Urinary bladder (tissue), 4 donors: ENCODE data around the gene GBP5. TPM values are rescaled to one million over a fixed set of nuclear protein-coding genes. Genes with fewer than 3 reads are reported as not detected.
"Not testable (repeated sequence)": the region's sequence is repeated elsewhere in the genome, so short reads cannot be mapped to it uniquely, and the experiment has no call there.

Experiments used
- DNase-seq: peaks from one replicate; pipeline ENCODE4 v3.0.0-alpha.2; 2015; ENCODE audit errors: extremely low spot score
- H3K27ac ChIP-seq: one replicate; pipeline ENCODE4 v1.5.1; 2013; ENCODE audit warnings: low read depth, mild to moderate bottlenecking, moderate library complexity
- H3K36me3 ChIP-seq: one replicate; pipeline ENCODE4 v1.6.1; 2013; ENCODE audit warnings: mild to moderate bottlenecking, moderate library complexity; ENCODE audit not compliant: insufficient read depth
- H3K4me1 ChIP-seq: one replicate; pipeline ENCODE4 v1.6.1; 2013; ENCODE audit warnings: mild to moderate bottlenecking, moderate library complexity; ENCODE audit not compliant: insufficient read depth
- H3K4me3 ChIP-seq: one replicate; pipeline ENCODE4 v1.5.1; 2013; ENCODE audit warnings: low read depth, low read length
- WGBS: extraction: QIAGEN DNeasy Blood & Tissue Kit; methylation state at CpG from one replicate; pipeline ENCODE4 v1.1.7; 2013; 5-methylcytosine and 5-hydroxymethylcytosine counted together
- polyA plus RNA-seq: library from polyadenylated mRNA; stranded (reverse); fragments of 200-250 nt; gene quantifications from one replicate; pipeline ENCODE4 v1.2.3, GENCODE V29; 2013
- total RNA-seq: library from RNA; depleted of rRNA; stranded (reverse); fragments of >200 nt; gene quantifications from one replicate; pipeline ENCODE4 v1.2.3, GENCODE V29; 2014
- donor health status: healthy with polysubstance abuse.
- donor health status: healthy.

GBP5 gene, protein sequence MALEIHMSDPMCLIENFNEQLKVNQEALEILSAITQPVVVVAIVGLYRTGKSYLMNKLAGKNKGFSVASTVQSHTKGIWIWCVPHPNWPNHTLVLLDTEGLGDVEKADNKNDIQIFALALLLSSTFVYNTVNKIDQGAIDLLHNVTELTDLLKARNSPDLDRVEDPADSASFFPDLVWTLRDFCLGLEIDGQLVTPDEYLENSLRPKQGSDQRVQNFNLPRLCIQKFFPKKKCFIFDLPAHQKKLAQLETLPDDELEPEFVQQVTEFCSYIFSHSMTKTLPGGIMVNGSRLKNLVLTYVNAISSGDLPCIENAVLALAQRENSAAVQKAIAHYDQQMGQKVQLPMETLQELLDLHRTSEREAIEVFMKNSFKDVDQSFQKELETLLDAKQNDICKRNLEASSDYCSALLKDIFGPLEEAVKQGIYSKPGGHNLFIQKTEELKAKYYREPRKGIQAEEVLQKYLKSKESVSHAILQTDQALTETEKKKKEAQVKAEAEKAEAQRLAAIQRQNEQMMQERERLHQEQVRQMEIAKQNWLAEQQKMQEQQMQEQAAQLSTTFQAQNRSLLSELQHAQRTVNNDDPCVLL
- total RNA-seq (0.95 TPM), polyA plus RNA-seq (1.5 TPM)

DNA sequence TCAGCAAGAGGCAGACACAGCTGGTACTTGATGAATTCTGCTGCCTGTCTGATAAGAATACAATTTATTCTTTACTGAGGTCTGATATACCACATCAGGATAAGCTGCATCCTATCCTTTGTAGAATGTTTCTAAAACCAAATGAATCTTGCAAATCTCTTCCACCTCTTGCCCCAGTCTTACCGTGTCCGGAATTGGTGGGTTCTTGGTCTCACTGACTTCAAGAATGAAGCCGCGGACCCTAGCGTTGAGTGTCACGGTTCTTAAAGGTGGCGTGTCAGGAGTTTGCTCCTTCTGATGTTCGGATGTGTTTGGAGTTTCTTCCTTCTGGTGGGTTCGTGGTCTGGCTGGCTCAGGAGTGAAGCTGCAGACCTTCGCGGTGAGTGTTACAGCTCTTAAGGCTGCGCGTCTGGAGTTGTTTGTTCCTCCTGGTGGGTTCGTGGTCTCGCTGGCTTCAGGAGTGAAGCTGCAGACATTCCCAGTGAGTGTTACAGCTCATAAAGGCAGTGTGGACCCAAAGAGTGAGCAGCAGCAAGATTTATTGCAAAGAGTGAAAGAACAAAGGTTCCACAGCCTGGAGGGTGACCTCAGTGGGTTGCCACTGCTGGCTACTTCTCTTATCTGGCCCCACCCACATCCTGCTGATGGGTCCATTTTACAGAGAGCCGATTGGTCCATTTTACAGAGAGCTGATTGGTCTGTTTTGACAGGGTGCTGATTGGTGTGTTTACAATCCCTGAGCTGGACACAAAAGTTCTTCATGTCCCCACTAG is at the start of gene GBP5:
GBP5 (minus strand) TSS at position 592 of the 773 bp plus-strand sequence. CDS start 3,305 bp downstream, outside the sequence.
- H3K4me3 ChIP-seq, H3K27ac ChIP-seq, H3K36me3 ChIP-seq, DNase-seq, H3K4me1 ChIP-seq: not testable (repeated sequence)
- 90% methylated on average over 16 of the region's 16 CpGs for WGBS

DNA sequence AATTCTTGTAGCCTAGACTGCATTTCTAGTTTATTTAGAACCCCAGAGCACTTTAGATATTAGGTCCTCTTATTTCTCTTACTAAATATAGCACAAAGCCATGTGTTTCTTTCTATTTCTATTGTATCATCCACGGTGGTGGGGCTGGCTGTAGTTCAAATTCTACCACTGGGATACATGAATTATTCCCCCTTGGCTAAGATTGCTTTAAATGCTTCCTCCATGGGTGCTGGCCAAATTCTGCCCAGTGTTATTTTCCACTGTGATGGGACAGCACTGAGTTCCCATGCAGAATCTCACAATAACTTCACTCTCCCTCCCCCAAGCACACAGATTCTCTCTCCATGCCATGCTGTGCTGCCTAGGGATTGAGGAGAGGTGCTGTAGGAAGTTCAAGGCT is 49.7 kb upstream of the GBP5 start:
- Histone ChIP-seq H3K36me3 (no peaks in the 10 kb centered on the region), H3K4me3 (no peak overlapping the region), H3K4me1 (no peaks in the 10 kb centered on the region), H3K27ac (no peak overlapping the region)
- no peak for DNase-seq
- 23% methylated on average over 1 of the region's 1 CpG for WGBS

DNA sequence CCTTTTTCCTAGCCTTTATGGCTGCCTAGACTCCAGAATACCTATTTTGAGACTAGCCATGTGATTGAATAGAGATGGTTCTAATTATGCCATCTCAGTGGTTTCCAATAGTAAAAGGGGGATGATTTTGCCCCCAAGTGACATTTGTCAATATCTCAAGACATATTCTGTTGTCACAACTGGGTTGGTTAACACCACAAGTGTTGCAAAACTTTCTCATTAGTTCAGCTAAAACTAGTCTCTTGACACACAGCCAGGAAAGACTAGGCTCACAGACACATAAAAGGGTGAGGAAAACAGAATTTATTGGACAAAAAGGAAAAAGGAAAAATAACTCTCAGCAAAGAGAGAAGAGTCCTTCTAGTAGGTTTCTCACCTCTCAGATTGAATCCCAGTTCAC is 39.9 kb upstream of the GBP5 start:
- Histone ChIP-seq H3K27ac (no peak overlapping the region), H3K4me3 (no peak overlapping the region), H3K36me3 (no peaks in the 10 kb centered on the region), H3K4me1 (no peaks in the 10 kb centered on the region)
- DNase-seq, result no peak

DNA sequence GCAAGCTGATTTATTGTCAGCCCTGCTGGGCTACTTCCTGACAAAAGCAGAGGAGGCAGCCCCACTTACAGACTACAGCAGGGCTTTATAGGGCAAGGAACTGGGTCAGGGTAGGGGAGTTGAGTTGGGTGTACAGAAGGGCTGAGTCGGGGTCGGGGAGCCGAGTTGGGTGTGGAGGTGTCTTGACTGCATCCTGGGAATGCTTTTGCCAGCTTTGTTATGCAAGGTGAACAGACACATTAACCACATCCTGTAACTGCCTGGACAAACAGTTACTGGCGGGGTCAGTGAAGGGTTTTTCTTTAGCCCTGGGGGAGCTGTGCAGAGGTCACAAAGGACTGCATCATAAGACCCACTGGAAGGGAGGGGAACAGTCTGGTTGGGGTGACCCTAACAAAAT is 39.1 kb upstream of the GBP5 start:
- H3K36me3 ChIP-seq, result no peaks in the 10 kb centered on the region
- H3K4me3 ChIP-seq, result no peak overlapping the region
- no peaks in the 10 kb centered on the region for H3K4me1 ChIP-seq
- 63% methylated on average over 4 of the region's 4 CpGs for WGBS
- H3K27ac ChIP-seq, result no peak overlapping the region
- DNase-seq, result no peak

DNA sequence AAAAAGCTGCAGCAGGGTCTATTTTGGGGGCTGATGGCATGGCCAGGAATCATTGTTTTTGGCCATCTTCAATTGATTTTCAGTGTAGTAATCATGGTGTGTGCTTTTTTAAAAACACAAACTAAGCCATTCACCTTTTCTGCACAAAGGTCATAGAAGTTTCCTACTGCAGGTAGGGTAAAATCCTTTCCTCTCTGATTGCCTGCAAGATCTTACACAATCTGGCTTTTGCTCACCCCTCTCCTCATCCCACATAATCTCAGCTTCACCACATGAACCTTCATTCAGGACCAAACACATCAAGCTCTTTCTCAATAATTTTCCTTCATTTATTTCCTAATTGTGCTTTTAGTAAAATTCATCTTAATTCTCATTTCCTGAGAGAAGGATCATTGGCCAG is 38.3 kb upstream of the GBP5 start:
- H3K36me3 ChIP-seq, result no peaks in the 10 kb centered on the region
- no peak overlapping the region for H3K27ac ChIP-seq
- no peak for DNase-seq
- no peak overlapping the region for H3K4me3 ChIP-seq
- H3K4me1 ChIP-seq, result no peaks in the 10 kb centered on the region

DNA sequence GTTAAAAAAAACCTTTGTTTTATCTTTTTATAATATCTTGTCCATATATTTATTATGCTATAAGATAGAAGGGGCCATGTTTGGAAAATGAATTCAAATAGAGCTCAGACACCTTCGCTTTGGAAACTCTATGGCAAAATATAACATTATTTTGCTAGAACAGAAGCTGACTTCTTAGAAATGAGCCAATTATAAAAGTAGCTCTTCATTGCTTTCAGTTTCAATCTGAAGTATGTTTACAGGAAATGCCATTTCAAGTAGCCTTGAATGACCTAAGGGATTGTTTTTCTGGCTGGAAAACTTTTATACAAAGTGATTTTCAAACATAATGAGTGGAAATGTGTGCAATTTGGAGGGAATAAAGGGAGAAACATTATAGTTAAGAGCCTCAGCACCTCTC is 37.8 kb upstream of the GBP5 start:
- H3K4me3 ChIP-seq, result no peak overlapping the region
- H3K27ac ChIP-seq, result peak overlapping the region; percentile 10
- H3K4me1 ChIP-seq, result no peaks in the 10 kb centered on the region
- H3K36me3 ChIP-seq, result no peaks in the 10 kb centered on the region
- WGBS, result 63% methylated on average over 1 of the region's 1 CpG
- no peak for DNase-seq

DNA sequence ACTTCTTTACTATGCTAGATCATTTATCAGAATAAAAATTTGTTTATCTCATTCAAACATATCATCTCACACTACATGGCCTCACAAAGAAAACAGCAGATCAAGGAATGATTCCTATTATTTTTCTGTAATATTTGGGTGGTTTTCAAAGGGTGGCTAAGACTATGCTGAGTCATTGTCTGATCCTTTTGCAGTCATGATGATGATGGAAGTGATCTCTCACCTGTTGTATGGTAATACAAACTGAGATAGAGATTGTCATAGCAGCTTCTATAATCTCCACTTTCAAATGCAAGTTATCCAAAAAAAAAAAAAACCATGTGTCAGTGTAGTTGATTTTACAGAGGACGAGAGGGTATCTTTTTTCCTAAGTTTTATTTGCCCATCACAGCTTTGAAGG is 37.2 kb upstream of the GBP5 start:
- 67% methylated on average over 1 of the region's 1 CpG for WGBS

DNA sequence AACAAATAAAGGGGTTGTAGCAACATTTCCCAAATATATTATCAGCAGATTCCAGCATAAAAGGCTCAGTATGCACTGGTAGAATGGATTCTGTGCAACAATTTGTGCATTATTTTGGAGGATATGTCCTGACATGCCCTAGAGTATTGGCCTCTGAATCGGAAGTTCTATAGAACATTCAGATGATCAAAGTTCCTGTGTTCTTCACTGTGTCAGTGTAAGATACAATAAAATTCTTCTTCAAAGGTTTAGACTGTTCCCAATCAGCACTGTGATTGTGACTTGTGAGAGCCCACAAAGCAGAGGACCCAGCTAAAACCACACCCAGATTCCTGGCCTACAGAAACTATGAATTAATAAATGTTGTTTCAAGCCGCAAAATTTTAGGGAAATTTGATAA is 33.6 kb upstream of the GBP5 start:
- no peaks in the 10 kb centered on the region for H3K4me1 ChIP-seq
- no peak overlapping the region for H3K27ac ChIP-seq
- DNase-seq, result no peak
- no peak overlapping the region for H3K4me3 ChIP-seq
- H3K36me3 ChIP-seq, result no peaks in the 10 kb centered on the region
- 72% methylated on average over 2 of the region's 2 CpGs for WGBS

More for the DNA sequence above, 37.2 kb upstream of the GBP5 start:
- no peak overlapping the region for H3K27ac ChIP-seq
- no peaks in the 10 kb centered on the region for H3K36me3 ChIP-seq
- no peaks in the 10 kb centered on the region for H3K4me1 ChIP-seq
- DNase-seq, result no peak
- no peak overlapping the region for H3K4me3 ChIP-seq

DNA sequence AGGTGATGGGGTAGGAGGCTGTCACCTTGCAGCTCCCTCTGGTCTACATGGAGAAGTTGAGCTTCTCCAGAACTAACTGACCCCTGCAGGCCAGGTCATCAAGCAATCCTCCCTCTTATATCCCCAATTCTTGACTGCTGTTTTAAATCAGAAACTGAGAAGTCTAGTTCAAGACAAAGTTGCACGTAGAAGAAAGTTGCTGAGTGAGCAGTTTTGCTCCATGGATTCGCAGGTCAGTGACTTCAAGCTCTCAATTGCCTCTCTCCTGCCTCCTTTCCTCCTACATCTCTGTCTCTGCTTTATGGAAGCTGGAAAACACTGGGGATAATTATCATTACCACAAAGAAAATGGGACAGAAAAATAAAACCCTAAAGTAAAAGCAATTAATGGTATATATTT is 32.8 kb upstream of the GBP5 start:
- Histone ChIP-seq H3K27ac (no peak overlapping the region), H3K4me3 (no peak overlapping the region), H3K36me3 (no peaks in the 10 kb centered on the region), H3K4me1 (no peaks in the 10 kb centered on the region)
- 77% methylated on average over 2 of the region's 2 CpGs for WGBS
- DNase-seq, result no peak

DNA sequence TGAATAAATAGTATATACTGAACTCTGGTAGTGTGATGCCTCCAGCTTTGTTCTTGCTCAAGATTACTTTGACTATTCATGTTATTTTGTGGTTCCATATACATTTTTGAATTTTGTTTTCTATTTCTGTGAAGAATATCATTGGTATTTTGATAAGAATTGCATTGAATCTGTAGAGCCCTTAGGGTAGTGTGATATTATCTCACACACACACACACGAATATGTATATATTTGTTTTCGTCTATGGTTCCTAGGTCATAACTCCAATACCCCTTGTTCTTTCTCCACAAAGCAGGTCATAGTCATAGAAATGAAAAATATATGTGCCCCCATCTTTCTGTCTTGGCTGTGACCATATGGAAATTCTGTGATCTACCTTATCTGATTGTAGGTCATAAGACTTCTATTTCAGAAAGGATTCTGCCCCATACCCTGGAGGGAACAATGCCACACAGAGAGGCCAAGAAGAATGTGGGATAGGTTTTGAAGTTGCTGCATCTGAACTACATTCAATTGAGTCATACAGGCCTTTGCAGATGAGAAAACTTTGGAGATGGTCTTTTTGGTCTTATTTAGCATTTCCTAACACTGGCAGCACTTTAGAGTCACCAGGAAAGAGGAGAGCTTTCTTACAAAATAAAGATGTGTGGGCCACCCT is 32.0 kb upstream of the GBP5 start:
- H3K36me3 ChIP-seq, result no peaks in the 10 kb centered on the region
- H3K4me3 ChIP-seq, result no peak overlapping the region
- no peak for DNase-seq
- H3K27ac ChIP-seq, result no peak overlapping the region
- WGBS, result 90% methylated on average over 2 of the region's 2 CpGs
- no peaks in the 10 kb centered on the region for H3K4me1 ChIP-seq

DNA sequence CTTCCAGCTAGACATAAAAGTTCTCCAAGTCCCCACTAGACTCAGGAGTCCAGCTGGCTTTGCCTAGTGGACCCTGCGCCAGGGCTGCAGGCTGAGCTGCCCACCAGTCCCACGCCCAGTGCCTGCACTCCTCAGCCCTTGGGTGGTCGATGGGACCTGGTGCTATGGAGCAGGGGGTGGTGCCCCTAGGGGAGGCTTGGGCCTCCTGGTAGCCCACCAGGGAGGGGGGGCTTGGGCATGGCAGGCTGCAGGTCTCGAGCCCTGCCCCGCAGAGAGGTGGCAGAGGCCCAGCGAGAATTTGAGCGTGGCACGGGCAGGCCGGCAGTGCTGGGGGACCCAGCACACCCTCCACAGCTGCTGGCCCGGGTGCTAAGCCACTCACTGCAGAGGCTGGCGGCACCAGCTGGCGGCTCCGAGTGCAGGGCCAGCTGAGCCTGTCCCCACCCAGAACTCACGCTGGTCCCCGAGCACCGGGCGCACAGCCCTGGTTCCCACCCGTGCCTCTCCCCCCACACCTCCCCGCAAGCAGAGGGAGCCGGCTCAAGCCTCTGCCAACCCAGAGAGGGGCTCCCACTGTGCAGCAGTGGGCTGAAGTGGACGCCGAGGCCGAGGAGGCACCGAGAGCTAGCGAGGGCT is 30.2 kb upstream of the GBP5 start:
- no peak for DNase-seq
- no peak overlapping the region for H3K4me3 ChIP-seq
- WGBS, result 92% methylated on average over 25 of the region's 25 CpGs
- H3K36me3 ChIP-seq, result no peaks in the 10 kb centered on the region
- no peak overlapping the region for H3K27ac ChIP-seq
- H3K4me1 ChIP-seq, result no peaks in the 10 kb centered on the region

DNA sequence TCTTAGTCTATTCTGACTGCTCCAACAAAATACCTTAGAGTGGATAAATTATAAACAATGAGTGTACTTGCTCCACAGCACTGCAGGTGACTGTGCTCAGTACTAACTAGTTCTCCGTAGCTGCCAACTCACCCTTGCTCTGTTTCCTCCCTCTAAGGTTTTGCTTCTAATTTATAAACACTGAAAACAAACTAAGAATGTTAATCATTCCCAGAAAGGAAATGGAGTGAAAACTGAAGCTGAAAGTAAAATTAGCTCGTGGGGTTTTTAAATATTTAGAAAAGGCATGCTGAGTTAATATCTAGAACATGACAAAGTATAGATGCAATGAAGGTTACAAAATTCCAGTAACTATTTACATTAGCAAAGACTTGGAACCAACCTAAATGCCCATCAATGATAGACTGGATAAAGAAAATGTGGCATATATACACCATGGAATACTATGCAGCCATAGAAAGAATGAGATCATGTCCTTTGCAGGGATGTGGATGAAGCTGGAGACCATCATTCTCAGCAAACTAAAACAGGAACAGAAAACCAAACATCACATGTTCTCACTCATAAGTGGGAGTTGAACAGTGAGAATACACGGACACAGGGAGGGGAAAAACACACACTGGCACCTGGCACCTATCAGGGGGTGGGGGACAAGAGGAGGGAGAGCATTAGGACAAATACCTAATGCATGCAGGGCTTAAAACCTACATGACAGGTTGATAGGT is 27.2 kb upstream of the GBP5 start:
- DNase-seq, H3K36me3 ChIP-seq, H3K27ac ChIP-seq, H3K4me1 ChIP-seq, H3K4me3 ChIP-seq: not testable (repeated sequence)
- WGBS, result 55% methylated on average over 3 of the region's 3 CpGs

DNA sequence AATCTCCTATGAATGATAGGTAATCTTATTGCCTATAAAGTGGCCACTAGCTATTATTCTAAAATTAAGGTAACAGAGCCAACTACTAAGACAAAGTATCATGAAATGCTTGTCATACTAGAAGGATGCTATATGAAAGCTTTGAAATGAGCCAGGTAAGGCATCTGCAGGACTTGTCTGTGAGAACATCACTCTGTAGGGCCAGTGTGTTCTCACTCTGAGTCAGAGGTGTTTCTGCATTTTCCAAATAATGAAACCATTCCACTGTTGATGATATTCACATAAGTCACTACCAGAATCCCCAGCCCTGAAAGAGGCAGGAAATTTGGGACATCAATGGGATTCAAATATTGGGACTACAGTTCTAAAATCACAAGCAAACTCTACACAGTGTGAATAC is 25.8 kb upstream of the GBP5 start:
- H3K36me3 ChIP-seq, result no peaks in the 10 kb centered on the region
- H3K4me3 ChIP-seq, result no peak overlapping the region
- DNase-seq, result no peak
- no peak overlapping the region for H3K27ac ChIP-seq
- H3K4me1 ChIP-seq, result no peaks in the 10 kb centered on the region
